HG03175 (cell line): Measurements from ENCODE around the gene ZNF700.
"Not testable (repeated sequence)": the region's sequence is repeated elsewhere in the genome, so short reads cannot be mapped to it uniquely, and the experiment has no call there.

Experiments used
- ATAC-seq: cut with Tn5 transposase; IDR thresholded peaks from one replicate; pipeline ENCODE4 v1.9.1; 2021; ENCODE audit warnings: mild to moderate bottlenecking, moderate library complexity; ENCODE audit not compliant: unreplicated experiment

Gene ZNF700

DNA sequence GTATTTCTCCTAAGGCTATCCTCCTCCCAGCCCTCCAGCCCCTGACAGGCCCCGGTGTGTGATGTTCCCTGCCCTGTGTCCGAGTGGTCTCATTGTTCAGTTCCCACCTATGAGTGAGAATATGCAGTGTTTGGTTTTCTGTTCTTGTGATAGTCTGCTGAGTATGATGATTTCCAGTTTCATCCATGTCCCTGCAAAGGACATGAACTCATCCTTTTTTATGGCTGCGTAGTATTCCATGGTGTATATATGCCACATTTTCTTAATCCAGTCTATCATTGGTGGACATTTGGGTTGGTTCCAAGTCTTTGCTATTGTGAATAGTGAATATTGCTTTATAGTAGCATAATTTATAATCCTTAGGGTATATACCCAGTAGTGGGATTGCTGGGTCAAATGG lies 10.9 kb downstream of the ZNF700 start:
- not testable (repeated sequence) for ATAC-seq

DNA sequence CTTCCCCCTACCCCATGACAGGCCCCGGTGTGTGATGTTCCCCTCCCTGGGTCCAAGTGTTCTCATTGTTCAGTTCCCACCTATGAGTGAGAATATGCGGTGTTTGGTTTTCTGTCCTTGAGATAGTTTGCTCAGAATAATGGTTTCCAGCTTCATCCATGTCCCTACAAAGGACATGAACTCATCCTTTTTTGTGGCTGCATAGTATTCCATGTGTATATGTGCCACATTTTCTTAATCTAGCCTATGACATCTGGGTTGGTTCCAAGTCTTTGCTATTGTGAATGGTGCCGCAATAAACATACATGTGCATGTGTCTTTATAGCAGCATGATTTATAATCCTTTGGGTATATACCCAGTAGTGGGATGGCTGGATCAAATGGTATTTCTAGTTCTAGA lies 13.5 kb downstream of the ZNF700 start:
- not testable (repeated sequence) for ATAC-seq

GRCh38 chr19:11941361-11941887 lies 16.5 kb downstream of the ZNF700 start:
- ATAC-seq, result not testable (repeated sequence)

DNA sequence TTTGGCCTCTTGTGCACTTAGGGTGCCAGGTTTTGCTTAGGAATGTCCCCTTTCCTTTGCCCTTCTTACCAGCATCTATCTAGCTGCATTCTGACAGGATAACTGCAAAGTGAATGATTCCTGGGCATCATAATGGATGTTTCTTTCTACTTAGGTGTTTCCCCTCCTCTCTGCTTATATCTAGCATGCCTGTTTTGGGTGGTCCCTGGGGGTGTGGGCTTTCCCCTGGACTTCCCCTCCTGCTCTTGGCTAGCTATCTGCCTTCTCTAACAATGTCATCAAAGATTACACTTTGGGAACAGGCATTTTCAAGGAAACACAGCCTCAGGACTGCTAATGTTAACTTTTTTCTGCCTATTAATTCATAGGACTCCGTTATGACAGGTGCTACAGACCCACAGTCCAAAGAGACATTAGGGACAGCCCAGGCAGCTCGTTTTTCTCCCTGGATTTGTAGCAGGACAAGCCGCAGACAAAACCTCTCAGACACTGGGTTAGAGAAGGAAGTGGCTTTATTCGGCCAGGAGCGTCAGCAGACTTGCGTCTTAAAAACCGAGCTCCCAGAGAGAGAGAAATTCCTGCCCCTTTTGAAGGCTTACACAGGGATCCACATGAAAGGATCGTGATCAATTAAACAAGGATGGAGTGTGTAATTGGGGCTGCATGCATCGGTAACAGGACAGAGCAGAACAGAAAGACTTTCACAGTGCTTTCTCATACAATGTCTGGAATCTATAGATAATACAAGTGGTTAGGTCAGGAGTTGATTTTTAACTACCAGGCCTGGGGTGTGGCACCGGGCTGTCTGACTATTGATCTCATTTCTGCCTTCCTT lies 17.3 kb downstream of the ZNF700 start:
- ATAC-seq, result no peak

GRCh38 chr19:11942843-11943108 lies 17.9 kb downstream of the ZNF700 start:
- ATAC-seq, result no peak

- no peak for ATAC-seq
Observed at GRCh38 chr19:11944656-11945055, 19.7 kb downstream of the ZNF700 start.

DNA sequence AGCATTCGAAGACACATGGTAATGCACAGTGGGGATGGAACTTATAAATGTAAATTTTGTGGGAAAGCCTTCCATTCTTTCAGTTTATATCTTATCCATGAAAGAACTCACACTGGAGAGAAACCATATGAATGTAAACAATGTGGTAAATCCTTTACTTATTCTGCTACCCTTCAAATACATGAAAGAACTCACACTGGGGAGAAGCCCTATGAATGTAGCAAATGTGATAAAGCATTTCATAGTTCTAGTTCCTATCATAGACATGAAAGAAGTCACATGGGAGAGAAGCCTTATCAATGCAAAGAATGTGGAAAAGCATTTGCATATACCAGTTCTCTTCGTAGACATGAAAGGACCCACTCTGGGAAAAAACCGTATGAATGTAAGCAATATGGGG lies 23.7 kb downstream of the ZNF700 start:
- no peak for ATAC-seq

DNA sequence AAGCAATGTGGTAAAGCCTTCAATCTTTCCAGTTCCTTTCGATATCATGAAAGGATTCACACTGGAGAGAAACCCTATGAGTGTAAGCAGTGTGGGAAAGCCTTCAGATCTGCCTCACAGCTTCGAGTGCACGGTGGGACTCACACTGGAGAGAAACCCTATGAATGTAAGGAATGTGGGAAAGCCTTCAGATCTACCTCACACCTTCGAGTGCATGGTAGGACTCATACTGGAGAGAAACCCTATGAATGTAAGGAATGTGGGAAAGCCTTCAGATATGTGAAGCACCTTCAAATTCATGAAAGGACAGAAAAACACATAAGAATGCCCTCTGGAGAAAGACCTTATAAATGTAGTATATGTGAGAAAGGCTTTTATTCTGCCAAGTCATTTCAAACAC lies 24.3 kb downstream of the ZNF700 start:
- no peak for ATAC-seq

GRCh38 chr19:11949614-11950080 lies 24.7 kb downstream of the ZNF700 start:
- not testable (repeated sequence) for ATAC-seq

DNA sequence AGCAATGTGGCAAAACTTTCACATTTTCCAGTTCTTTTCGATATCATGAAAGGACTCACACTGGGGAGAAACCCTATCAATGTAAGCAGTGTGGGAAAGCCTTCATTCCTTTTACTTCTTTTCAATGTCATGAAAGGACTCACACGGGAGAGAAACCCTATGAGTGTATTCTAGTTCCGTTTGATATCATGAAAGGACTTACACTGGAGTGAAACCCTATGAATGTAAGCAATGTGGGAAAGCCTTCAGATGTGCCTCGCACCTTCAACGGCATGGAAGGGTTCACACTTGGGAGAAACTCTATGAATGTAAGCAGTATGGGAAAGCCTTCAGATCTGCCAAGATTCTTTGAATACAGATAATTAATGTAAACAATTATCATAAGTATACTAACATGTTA lies 25.4 kb downstream of the ZNF700 start:
- ATAC-seq, result no peak

- ATAC-seq, result no peak
Observed at GRCh38 chr19:11963566-11964355, 38.9 kb downstream of the ZNF700 start.

DNA sequence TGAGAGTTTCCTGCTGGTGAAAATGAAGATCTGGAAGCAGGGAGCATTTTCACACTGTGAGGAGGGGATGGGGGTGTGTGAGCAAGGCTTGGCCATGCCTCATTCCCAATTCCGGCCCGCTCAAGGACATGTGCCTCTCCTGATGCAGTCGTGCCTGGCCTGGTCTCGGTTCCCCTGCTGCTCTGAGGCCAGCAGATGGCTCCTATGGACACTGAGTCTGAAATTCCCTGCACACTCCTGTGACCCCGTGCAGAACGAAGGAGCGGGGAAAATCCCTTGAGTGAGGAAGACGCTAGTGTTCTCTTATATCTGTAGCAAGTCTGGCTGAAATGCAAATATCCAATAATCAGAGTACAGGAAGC lies 39.6 kb downstream of the ZNF700 start:
- no peak for ATAC-seq

DNA sequence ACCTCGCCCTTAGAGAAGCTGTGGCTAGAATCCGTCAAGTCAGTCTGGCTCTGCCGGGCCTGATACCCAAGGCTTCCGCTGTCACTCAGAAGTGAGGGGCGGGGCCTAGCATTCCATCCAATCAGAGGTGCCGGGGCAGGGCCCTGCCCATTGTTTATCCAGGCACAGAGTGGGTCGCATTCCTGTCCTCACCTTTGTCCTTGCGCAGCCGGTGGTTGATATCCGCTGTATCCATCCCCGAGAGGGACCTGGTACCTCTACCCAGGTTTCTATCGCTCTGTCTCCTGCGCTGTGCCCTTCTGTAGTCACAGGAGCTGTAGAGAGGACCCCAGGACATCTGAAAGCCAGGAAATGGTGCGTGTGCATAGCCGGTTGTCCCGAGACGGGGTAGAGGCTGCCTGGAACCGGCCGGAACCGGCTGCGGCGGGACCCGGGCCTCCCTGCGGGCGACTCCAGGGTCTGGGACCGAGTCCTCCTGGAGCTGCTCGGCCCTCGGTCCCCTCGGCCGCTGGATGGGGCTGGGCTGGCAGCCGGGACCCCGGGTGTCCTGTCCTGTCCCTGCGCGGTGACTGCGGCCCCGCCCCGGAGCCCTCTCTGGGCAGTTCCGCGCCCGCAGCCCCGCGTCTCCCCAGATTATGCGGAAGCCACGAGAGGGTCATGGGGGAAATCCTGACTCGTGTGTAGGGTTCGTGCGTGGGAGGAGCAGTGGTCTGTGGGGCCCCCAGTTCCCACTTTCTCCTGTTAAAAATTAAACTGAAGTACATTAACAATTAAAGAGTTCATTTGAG lies 40.1 kb downstream of the ZNF700 start, which contains the start of gene ZNF763:
Gene ZNF763 (plus strand): TSS at position 183 of the 788 bp plus-strand sequence. CDS start 169 bp downstream, at position 352.
- ATAC-seq, result peak; percentile 87

- ATAC-seq, result no peak
Observed at GRCh38 chr19:11970174-11970573, 45.3 kb downstream of the ZNF700 start.

DNA sequence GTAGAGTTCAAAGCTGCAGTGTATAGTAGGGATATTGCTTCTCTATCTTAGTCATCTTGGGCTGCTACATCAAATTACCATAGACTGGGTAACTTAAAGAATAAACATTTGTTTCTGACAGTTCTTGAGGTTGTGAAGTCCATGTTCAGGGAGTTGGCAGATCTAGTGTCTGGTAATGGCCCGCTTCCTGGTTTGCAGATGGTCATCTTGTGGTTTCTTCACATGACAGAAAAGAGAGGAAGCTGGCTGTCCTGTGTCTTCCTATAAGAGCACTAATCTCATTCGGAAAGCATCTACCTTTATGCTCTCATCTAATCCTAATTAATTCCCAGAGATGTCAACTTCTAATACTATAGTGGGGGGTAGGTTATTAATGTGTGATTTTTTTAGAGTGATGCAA lies 46.1 kb downstream of the ZNF700 start:
- ATAC-seq, result no peak

DNA sequence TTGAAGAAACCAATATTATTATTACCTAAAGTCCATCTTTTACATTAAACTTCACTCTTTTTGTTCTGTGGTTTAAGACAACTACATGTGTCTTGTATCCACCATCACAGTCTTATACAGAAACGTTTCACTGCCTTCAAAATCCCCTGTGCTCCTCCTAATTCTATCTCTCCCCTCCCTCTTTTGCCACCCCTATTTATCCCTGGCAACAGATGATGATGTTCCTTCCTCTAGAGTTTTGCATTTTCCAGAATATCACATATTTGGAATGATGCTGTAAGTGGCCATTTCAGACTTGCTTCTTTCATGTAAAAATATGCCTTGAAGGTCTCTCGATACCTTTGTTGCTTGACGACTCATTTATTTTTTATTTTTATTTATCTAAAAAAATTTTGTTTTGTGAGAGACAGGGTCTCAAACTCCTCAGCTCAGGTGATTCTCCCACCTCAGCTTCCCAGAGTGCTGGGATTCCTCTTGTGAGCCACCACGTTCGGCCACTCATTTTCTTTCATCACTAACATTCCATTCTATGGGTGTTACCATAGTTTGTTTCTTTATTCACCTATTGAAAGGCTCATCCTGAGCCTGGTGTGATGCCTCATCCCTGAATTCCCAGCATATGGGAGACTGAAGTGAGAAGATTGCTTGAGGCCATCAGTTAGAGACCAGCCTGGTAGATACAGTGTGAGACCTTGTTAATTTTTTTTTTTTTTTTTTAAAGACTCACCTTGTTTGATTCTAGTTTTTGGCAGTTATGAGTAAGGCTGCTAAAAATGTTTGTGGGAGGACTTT lies 48.3 kb downstream of the ZNF700 start:
- ATAC-seq, result no peak

GRCh38 chr19:11978492-11979100 lies 53.7 kb downstream of the ZNF700 start:
- no peak for ATAC-seq

DNA sequence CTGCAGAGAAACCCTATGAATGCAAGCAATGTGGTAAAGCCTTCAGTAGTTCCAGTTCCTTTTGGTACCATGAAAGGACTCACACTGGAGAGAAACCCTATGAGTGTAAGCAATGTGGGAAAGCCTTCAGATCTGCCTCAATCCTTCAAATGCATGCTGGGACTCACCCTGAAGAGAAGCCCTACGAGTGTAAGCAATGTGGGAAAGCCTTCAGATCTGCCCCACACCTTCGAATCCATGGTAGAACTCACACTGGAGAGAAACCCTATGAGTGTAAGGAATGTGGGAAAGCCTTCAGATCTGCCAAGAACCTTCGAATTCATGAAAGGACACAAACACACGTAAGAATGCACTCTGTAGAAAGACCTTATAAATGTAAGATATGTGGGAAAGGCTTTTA lies 54.6 kb downstream of the ZNF700 start:
- no peak for ATAC-seq

GRCh38 chr19:11982526-11982925 lies 57.6 kb downstream of the ZNF700 start:
- ATAC-seq, result no peak

GRCh38 chr19:11984986-11985385 lies 60.1 kb downstream of the ZNF700 start:
- no peak for ATAC-seq
